Astrocyte (in vitro differentiated cells and primary cell): ENCODE results near the gene NTRK3.

ENCODE experiments used
- EZH2 ChIP-seq: IDR thresholded peaks from 2 replicates; pipeline ENCODE4 v1.6.1; 2012; ENCODE audit warnings: mild to moderate bottlenecking, low read length, inconsistent platforms; ENCODE audit not compliant: insufficient read depth
- TF ChIP-seq, protein P1 (sequence below): IDR thresholded peaks from 2 replicates; pipeline ENCODE4 v1.5.1; 2011; ENCODE audit warnings: low read depth, mild to moderate bottlenecking, inconsistent platforms, low read length, moderate library complexity; ENCODE audit not compliant: insufficient read depth

DNA sequence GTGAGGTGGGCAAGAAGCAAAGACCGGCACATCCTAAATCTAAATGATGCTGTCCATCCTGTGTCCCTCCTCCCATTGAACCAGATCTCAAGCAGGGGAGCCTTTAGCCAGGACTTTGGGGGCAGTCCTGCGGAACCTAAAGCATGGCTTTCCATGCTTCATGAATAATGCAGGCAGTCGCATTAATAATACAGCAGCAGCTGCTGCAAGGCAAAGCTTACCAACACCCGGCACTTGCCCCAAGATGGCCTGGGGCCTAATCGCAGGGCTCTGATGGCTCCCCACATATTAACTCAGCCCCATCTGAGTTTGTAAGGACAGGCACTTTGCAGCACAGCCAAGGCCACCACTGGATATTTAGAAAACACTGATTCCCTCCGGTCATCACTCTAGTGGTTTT is 114.4 kb downstream of the NTRK3 start:
- TF ChIP-seq, protein P1, sequence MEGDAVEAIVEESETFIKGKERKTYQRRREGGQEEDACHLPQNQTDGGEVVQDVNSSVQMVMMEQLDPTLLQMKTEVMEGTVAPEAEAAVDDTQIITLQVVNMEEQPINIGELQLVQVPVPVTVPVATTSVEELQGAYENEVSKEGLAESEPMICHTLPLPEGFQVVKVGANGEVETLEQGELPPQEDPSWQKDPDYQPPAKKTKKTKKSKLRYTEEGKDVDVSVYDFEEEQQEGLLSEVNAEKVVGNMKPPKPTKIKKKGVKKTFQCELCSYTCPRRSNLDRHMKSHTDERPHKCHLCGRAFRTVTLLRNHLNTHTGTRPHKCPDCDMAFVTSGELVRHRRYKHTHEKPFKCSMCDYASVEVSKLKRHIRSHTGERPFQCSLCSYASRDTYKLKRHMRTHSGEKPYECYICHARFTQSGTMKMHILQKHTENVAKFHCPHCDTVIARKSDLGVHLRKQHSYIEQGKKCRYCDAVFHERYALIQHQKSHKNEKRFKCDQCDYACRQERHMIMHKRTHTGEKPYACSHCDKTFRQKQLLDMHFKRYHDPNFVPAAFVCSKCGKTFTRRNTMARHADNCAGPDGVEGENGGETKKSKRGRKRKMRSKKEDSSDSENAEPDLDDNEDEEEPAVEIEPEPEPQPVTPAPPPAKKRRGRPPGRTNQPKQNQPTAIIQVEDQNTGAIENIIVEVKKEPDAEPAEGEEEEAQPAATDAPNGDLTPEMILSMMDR = no peak
- TF ChIP-seq EZH2 = no peak
